ENCODE measurements around the gene DEF6. TPM values are rescaled to one million over a fixed set of nuclear protein-coding genes. Genes with fewer than 3 reads are reported as not detected.

The DEF6 gene
- total RNA-seq, 1 donor from 2014 or later, result 0.82 TPM

- no peak for TF ChIP-seq CTCF (IDR thresholded peaks at IDR 0.05)
- Mint-ChIP-seq H3K4me1 (ENCODE audit: low read depth) (peaks cover 12% of the 10 kb centered on the region), H3K27me3 (ENCODE audit: low read depth) (no peaks in the 10 kb centered on the region)
These were observed 25.6 kb upstream of the DEF6 start for GRCh38 chr6:35272005-35272404.

DNA sequence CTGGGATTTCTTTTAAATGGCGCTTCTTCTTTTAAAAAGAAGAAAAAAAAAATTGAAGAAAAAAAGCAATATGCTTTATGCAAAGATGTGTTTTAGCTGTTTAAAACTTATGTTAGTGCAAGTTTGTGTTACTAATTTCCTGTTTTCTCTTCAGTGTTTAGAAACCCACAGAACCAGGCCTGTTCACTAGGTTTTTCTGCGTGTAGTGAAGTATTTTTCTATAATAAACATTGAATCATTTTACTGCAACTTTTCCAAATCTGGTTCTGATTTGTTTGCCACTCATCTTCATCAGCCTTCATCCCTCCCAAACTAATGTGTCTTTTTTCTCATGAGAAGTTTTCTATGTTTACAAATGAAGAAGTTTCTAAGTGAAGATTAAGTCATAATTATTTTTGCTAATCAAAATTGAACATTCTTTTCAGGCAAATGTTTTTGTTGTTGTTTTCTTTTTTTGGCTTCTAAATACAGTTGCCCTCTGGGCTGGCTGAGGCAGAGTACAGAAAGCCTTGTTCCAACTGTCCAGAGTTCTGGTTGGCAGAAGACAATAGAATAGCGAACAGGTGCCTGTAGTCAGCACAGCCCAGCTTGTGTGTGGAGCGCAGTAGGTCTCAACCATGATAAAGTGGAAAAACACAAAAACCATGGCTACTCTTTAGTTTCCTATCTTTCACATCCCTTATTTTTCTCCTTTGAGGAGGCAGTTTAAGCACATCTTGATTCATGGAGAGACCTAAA, 23.6 kb upstream of the DEF6 start:
- DNase-seq (ENCODE audit: low spot score), result no peak
- no peak overlapping the region for H3K27ac Mint-ChIP-seq (ENCODE audit: unreplicated experiment)
- H3K27me3 Mint-ChIP-seq (ENCODE audit: low read depth), result no peaks in the 10 kb centered on the region
- H3K9me3 Mint-ChIP-seq (ENCODE audit: low read depth), result no peaks in the 10 kb centered on the region
- no peaks in the 10 kb centered on the region for H3K36me3 Mint-ChIP-seq (ENCODE audit: low read depth)
- no peak overlapping the region for H3K4me3 Mint-ChIP-seq (ENCODE audit: unreplicated experiment)
- no peak for TF ChIP-seq CTCF (IDR thresholded peaks at IDR 0.05)
- H3K4me1 Mint-ChIP-seq (ENCODE audit: low read depth), result peaks cover 12% of the 10 kb centered on the region

More at GRCh38 chr6:35272005-35272404, 25.6 kb upstream of the DEF6 start:
- Mint-ChIP-seq H3K36me3 (ENCODE audit: low read depth) (peaks cover 1% of the 10 kb centered on the region), H3K9me3 (ENCODE audit: low read depth) (no peaks in the 10 kb centered on the region), H3K4me3 (ENCODE audit: unreplicated experiment) (no peak overlapping the region), H3K27ac (ENCODE audit: unreplicated experiment) (no peak overlapping the region)
- no peak for DNase-seq (ENCODE audit: low spot score)

DNA sequence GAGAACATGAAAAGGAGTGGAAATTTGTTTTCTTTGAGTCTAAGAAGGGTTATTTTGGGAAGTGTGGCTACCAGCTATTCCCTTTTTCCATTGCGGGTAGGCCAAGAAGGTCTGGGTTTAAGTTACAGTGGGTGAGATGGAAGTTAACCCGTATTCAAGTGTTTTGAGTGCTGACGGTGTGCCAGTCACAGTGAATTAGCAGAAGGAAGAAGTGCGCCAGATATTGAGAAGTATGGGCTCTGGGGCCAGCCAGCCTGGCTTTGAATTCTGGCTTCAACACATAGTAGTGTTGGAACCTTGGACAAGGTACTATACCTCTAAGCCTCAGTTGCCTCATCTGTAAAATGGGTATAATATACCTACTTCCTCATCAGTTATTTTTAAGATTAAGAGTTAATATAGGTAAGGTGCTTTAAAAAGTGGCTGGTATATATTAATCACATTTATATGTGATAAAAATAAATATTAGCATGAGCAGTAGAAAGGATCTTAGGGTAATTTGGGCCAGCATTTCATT, 21.8 kb upstream of the DEF6 start:
- Mint-ChIP-seq H3K9me3 (ENCODE audit: low read depth) (no peaks in the 10 kb centered on the region), H3K36me3 (ENCODE audit: low read depth) (no peaks in the 10 kb centered on the region), H3K27ac (ENCODE audit: unreplicated experiment) (no peak overlapping the region), H3K27me3 (ENCODE audit: low read depth) (no peaks in the 10 kb centered on the region), H3K4me3 (ENCODE audit: unreplicated experiment) (no peak overlapping the region), H3K4me1 (ENCODE audit: low read depth) (peaks cover 16% of the 10 kb centered on the region)
- TF ChIP-seq CTCF (IDR thresholded peaks at IDR 0.05), result no peak
- DNase-seq (ENCODE audit: low spot score), result no peak

DNA sequence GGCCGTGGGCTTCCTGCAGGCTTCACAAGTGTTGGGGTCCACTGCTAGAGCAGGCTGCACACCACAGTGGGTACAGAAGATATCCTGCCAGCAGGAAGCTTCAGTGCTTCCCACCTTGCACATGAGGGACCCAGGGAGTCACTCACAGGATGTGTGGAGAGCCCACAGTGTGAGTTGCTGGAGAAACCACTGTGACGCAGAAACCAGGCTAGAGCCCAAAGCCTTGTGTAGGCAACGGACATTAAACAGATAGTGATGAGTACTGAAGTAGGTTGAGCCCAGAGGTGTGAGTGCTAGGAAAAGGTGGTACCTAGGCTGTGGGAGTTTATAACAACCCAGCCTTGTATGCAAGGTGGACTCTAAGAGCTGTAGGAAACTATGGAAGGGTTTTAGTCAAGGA, 18.9 kb upstream of the DEF6 start:
- Mint-ChIP-seq H3K4me1 (ENCODE audit: low read depth) (peaks cover 21% of the 10 kb centered on the region), H3K9me3 (ENCODE audit: low read depth) (no peaks in the 10 kb centered on the region), H3K27ac (ENCODE audit: unreplicated experiment) (no peak overlapping the region), H3K27me3 (ENCODE audit: low read depth) (no peaks in the 10 kb centered on the region), H3K4me3 (ENCODE audit: unreplicated experiment) (no peak overlapping the region), H3K36me3 (ENCODE audit: low read depth) (peaks cover 13% of the 10 kb centered on the region)
- no peak for DNase-seq (ENCODE audit: low spot score)
- TF ChIP-seq CTCF (IDR thresholded peaks at IDR 0.05), result no peak

GRCh38 chr6:35280903-35281302, 16.7 kb upstream of the DEF6 start:
- H3K4me3 Mint-ChIP-seq (ENCODE audit: unreplicated experiment), result no peak overlapping the region
- H3K36me3 Mint-ChIP-seq (ENCODE audit: low read depth), result peaks cover 18% of the 10 kb centered on the region
- no peak for DNase-seq (ENCODE audit: low spot score)
- H3K9me3 Mint-ChIP-seq (ENCODE audit: low read depth), result no peaks in the 10 kb centered on the region
- TF ChIP-seq CTCF (IDR thresholded peaks at IDR 0.05), result no peak
- no peak overlapping the region for H3K27ac Mint-ChIP-seq (ENCODE audit: unreplicated experiment)
- H3K4me1 Mint-ChIP-seq (ENCODE audit: low read depth), result peaks cover 8% of the 10 kb centered on the region
- no peaks in the 10 kb centered on the region for H3K27me3 Mint-ChIP-seq (ENCODE audit: low read depth)

All from chondrocyte (in vitro differentiated cells).